GM23338 (cell line): ENCODE data around the gene NPHP4. TPM values are rescaled to one million over a fixed set of nuclear protein-coding genes. Genes with fewer than 3 reads are reported as not detected.

Source experiments
- ATAC-seq: fragments of 200-7000 bp; cut with Tn5 transposase; 3 replicates; pipeline ENCODE4 v1.9.1; 2020
- DNase-seq: peaks from one replicate; pipeline ENCODE4 v3.0.0-alpha.2; 2015; ENCODE audit warnings: low spot score
- H2AFZ ChIP-seq: fragments of 200-600 bp; sonication (generic); 2 replicates; pipeline ENCODE4 v1.8.0; 2016; ENCODE audit warnings: antibody characterized with exemption, mild to moderate bottlenecking, moderate library complexity
- H3F3A ChIP-seq: fragments of 200-600 bp; sonication (generic); replicated peaks from 2 replicates; pipeline ENCODE4 v1.8.0; 2017; ENCODE audit warnings: antibody characterized with exemption, mixed run types, low read depth
- H3K27ac ChIP-seq: fragments of 200-600 bp; sonication (generic); 2 replicates; pipeline ENCODE4 v1.6.1; 2016; ENCODE audit warnings: low read depth
- H3K27me3 ChIP-seq: fragments of 200-600 bp; sonication (generic); 2 replicates; pipeline ENCODE4 v1.8.0; 2016; ENCODE audit warnings: mild to moderate bottlenecking, mixed run types, moderate library complexity; ENCODE audit not compliant: insufficient read depth
- H3K36me3 ChIP-seq: fragments of 200-600 bp; sonication (generic); 2 replicates; pipeline ENCODE4 v1.8.0; 2016; ENCODE audit warnings: mild to moderate bottlenecking; ENCODE audit not compliant: insufficient read depth
- H3K4me1 ChIP-seq: fragments of 200-600 bp; sonication (generic); 2 replicates; pipeline ENCODE4 v1.8.0; 2016; ENCODE audit warnings: mild to moderate bottlenecking, moderate library complexity; ENCODE audit not compliant: insufficient read depth
- H3K4me2 ChIP-seq: fragments of 200-600 bp; sonication (generic); 2 replicates; pipeline ENCODE4 v1.7.1; 2017; ENCODE audit warnings: mixed run types
- H3K4me3 ChIP-seq: fragments of 200-600 bp; sonication (generic); 2 replicates; pipeline ENCODE4 v1.6.1; 2016; ENCODE audit warnings: mixed run types
- H3K79me2 ChIP-seq: fragments of 200-600 bp; sonication (generic); replicated peaks from 2 replicates; pipeline ENCODE4 v1.8.0; 2017; ENCODE audit warnings: mild to moderate bottlenecking; ENCODE audit not compliant: insufficient read depth
- H3K9me2 ChIP-seq: fragments of 200-600 bp; sonication (generic); 2 replicates; pipeline ENCODE4 v1.8.0; 2017; ENCODE audit not compliant: insufficient read depth
- H4K20me1 ChIP-seq: fragments of 200-600 bp; sonication (generic); replicated peaks from 2 replicates; pipeline ENCODE4 v1.8.0; 2017; ENCODE audit warnings: mild to moderate bottlenecking; ENCODE audit not compliant: insufficient read depth
- H3K27ac Mint-ChIP-seq: 2 replicates; pipeline ENCODE4 v1.8.0; 2020; ENCODE audit warnings: inconsistent platforms, mild to moderate bottlenecking, moderate library complexity, mixed read lengths
- H3K27me3 Mint-ChIP-seq: 3 replicates; pipeline ENCODE4 v1.8.0; 2022; ENCODE audit warnings: low read depth, mild to moderate bottlenecking, moderate library complexity, mixed read lengths, inconsistent platforms; ENCODE audit not compliant: insufficient read depth, poor library complexity
- H3K36me3 Mint-ChIP-seq: 3 replicates; pipeline ENCODE4 v1.8.0; 2021; ENCODE audit warnings: low read depth, mild to moderate bottlenecking, inconsistent platforms, moderate library complexity, mixed read lengths
- H3K4me1 Mint-ChIP-seq: 3 replicates; pipeline ENCODE4 v1.8.0; 2020; ENCODE audit warnings: mild to moderate bottlenecking, inconsistent platforms, mixed read lengths
- H3K4me3 Mint-ChIP-seq: 3 replicates; pipeline ENCODE4 v1.8.0; 2021; ENCODE audit warnings: moderate library complexity, mild to moderate bottlenecking, inconsistent platforms, mixed read lengths
- H3K9me3 Mint-ChIP-seq: 3 replicates; pipeline ENCODE4 v1.8.0; 2020; ENCODE audit warnings: moderate library complexity, mild to moderate bottlenecking, inconsistent platforms, mixed read lengths
- CREB1 ChIP-seq: fragments of 250-450 bp; sonication (Bioruptor Pico); IDR thresholded peaks from 2 replicates; pipeline ENCODE4 v1.5.0; 2020; ENCODE audit warnings: low read depth, mild to moderate bottlenecking, moderate library complexity
- EZH2 ChIP-seq: fragments of 200-600 bp; sonication (generic); IDR thresholded peaks from one replicate; pipeline ENCODE4 v1.8.0; 2017; ENCODE audit warnings: antibody characterized with exemption, mild to moderate bottlenecking, low read depth; ENCODE audit not compliant: unreplicated experiment
- EZH2phosphoT487 ChIP-seq: fragments of 200-600 bp; sonication (generic); IDR thresholded peaks from one replicate; pipeline ENCODE4 v1.8.1; 2018; ENCODE audit warnings: antibody characterized with exemption; ENCODE audit not compliant: unreplicated experiment
- JUNB ChIP-seq: IDR thresholded peaks from one replicate; pipeline ENCODE4 v1.6.1; 2016; ENCODE audit warnings: antibody characterized with exemption; ENCODE audit not compliant: unreplicated experiment
- NANOG ChIP-seq: IDR thresholded peaks from 2 replicates; pipeline ENCODE4 v1.6.1; 2016; ENCODE audit warnings: antibody characterized with exemption, borderline replicate concordance
- STAT1 ChIP-seq: IDR thresholded peaks from one replicate; pipeline ENCODE4 v1.6.1; 2016; ENCODE audit warnings: antibody characterized with exemption; ENCODE audit not compliant: unreplicated experiment
- ZNF114 ChIP-seq: fragments of 250-450 bp; sonication (Bioruptor Pico); IDR thresholded peaks from 2 replicates; pipeline ENCODE4 v1.5.0; 2020; ENCODE audit warnings: mild to moderate bottlenecking, moderate library complexity
- polyA plus RNA-seq: library from polyadenylated mRNA; unstranded; fragments of >200 nt; fragmentation: Nextera tagmentation; extraction: Ambion mirVana; gene quantifications from 2 replicates; pipeline ENCODE4 v1.2.1, GENCODE V29; 2016
- total RNA-seq: library from RNA; depleted of rRNA; stranded (reverse); fragments of >200 nt; shearing (Covaris generic); gene quantifications from 2 replicates; pipeline ENCODE4 v1.2.3, GENCODE V29; 2014
- TF ChIP-seq, protein P1 (sequence below): fragments of 250-450 bp; sonication (Bioruptor Pico); IDR thresholded peaks from 2 replicates; pipeline ENCODE4 v1.5.0; 2020; ENCODE audit warnings: mild to moderate bottlenecking, moderate library complexity
- TF ChIP-seq, protein P2 (sequence below), 2 experiments: fragments of 200-600 bp in 1 of 2; sonication (generic) in 1 of 2; conservative IDR thresholded peaks; 2 replicates each; pipeline versions ENCODE4 v1.5.1 to v1.6.1; 2016 to 2017; ENCODE audit warnings: antibody characterized with exemption in 2 of 2, low read depth in 2 of 2, mild to moderate bottlenecking in 2 of 2, moderate library complexity in 1 of 2

The NPHP4 gene
- total and polyA plus RNA-seq, 2 experiments from 2014 or later = 2.5 to 12.4 TPM

DNA sequence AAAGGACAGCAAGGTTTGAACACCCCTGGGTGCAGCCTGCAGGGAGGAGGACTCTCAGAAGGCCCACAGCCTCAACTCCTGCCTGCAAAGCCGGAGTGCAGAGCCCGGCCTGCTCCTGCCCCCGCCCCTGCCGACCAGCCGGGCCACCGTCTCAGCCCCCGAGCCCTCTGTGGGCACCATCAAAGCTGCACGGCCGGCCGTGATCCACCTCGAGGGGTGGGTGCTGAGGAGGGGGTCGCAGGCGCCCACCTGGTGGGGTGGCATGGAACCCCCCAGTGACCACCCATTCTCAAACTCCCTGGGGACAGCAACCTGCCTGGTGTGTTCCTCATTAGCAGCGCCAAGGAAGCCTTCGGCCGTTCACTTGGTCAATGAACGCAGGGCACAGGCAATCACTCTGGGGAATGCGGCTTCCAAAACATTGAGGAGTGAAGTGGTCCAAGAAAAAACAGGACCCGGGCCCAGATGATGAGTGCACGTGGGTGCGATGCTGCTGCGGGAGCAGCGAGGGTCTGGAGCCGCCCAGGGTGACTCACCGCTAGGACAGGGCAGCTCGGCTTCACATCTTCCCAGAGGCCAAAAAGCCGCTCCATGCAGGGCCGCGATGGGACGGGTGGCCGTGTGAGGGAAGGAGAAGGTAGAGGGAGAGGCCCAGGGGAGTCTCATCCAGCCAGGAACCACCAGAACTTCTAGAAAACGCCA lies 157.6 kb downstream of the NPHP4 start (continued):
- TF ChIP-seq, protein P1, sequence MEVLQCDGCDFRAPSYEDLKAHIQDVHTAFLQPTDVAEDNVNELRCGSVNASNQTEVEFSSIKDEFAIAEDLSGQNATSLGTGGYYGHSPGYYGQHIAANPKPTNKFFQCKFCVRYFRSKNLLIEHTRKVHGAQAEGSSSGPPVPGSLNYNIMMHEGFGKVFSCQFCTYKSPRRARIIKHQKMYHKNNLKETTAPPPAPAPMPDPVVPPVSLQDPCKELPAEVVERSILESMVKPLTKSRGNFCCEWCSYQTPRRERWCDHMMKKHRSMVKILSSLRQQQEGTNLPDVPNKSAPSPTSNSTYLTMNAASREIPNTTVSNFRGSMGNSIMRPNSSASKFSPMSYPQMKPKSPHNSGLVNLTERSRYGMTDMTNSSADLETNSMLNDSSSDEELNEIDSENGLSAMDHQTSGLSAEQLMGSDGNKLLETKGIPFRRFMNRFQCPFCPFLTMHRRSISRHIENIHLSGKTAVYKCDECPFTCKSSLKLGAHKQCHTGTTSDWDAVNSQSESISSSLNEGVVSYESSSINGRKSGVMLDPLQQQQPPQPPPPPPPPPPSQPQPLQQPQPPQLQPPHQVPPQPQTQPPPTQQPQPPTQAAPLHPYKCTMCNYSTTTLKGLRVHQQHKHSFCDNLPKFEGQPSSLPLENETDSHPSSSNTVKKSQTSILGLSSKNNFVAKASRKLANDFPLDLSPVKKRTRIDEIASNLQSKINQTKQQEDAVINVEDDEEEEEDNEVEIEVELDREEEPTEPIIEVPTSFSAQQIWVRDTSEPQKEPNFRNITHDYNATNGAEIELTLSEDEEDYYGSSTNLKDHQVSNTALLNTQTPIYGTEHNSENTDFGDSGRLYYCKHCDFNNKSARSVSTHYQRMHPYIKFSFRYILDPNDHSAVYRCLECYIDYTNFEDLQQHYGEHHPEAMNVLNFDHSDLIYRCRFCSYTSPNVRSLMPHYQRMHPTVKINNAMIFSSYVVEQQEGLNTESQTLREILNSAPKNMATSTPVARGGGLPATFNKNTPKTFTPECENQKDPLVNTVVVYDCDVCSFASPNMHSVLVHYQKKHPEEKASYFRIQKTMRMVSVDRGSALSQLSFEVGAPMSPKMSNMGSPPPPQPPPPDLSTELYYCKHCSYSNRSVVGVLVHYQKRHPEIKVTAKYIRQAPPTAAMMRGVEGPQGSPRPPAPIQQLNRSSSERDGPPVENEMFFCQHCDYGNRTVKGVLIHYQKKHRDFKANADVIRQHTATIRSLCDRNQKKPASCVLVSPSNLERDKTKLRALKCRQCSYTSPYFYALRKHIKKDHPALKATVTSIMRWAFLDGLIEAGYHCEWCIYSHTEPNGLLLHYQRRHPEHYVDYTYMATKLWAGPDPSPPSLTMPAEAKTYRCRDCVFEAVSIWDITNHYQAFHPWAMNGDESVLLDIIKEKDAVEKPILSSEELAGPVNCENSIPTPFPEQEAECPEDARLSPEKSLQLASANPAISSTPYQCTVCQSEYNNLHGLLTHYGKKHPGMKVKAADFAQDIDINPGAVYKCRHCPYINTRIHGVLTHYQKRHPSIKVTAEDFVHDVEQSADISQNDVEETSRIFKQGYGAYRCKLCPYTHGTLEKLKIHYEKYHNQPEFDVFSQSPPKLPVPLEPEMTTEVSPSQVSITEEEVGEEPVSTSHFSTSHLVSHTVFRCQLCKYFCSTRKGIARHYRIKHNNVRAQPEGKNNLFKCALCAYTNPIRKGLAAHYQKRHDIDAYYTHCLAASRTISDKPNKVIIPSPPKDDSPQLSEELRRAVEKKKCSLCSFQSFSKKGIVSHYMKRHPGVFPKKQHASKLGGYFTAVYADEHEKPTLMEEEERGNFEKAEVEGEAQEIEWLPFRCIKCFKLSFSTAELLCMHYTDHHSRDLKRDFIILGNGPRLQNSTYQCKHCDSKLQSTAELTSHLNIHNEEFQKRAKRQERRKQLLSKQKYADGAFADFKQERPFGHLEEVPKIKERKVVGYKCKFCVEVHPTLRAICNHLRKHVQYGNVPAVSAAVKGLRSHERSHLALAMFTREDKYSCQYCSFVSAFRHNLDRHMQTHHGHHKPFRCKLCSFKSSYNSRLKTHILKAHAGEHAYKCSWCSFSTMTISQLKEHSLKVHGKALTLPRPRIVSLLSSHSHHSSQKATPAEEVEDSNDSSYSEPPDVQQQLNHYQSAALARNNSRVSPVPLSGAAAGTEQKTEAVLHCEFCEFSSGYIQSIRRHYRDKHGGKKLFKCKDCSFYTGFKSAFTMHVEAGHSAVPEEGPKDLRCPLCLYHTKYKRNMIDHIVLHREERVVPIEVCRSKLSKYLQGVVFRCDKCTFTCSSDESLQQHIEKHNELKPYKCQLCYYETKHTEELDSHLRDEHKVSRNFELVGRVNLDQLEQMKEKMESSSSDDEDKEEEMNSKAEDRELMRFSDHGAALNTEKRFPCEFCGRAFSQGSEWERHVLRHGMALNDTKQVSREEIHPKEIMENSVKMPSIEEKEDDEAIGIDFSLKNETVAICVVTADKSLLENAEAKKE (CRISPR knock-in tag) = no peak
- TF ChIP-seq EZH2 (no peak), STAT1 (no peak), CREB1 (no peak)
- TF ChIP-seq, protein P2, sequence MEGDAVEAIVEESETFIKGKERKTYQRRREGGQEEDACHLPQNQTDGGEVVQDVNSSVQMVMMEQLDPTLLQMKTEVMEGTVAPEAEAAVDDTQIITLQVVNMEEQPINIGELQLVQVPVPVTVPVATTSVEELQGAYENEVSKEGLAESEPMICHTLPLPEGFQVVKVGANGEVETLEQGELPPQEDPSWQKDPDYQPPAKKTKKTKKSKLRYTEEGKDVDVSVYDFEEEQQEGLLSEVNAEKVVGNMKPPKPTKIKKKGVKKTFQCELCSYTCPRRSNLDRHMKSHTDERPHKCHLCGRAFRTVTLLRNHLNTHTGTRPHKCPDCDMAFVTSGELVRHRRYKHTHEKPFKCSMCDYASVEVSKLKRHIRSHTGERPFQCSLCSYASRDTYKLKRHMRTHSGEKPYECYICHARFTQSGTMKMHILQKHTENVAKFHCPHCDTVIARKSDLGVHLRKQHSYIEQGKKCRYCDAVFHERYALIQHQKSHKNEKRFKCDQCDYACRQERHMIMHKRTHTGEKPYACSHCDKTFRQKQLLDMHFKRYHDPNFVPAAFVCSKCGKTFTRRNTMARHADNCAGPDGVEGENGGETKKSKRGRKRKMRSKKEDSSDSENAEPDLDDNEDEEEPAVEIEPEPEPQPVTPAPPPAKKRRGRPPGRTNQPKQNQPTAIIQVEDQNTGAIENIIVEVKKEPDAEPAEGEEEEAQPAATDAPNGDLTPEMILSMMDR (conservative IDR thresholded peaks at IDR 0.05; ENCODE audit: low read depth in 2 of 2) = no peak

DNA sequence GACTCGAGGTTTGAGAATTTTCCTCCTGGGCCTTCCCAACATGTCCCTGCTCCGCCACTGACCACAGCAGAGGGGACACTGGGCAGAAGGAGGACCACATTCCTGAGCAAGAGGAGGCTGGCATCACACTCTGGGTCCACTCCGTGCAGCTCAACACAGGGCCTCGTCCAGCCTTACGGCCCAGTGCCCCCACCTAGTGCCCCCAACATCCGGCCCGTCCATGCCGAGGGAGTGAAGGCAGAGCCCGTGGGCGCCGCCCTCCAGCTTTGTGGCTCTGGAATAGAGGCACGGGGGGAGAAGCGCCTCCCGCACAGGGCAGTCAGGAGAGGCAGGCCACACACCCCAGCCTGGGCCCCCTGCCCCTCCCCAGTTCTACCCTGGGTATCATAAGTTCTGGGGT lies 158.3 kb downstream of the NPHP4 start:
- Histone ChIP-seq H3K4me3 (no peak overlapping the region), H3K79me2 (no peaks in the 10 kb centered on the region), H2AFZ (no peak overlapping the region), H3K36me3 (no peaks in the 10 kb centered on the region), H4K20me1 (no peaks in the 10 kb centered on the region), H3K9me2 (no peaks in the 10 kb centered on the region), H3K4me1 (peaks cover 5% of the 10 kb centered on the region), H3K27me3 (no peaks in the 10 kb centered on the region), H3F3A (no peaks in the 10 kb centered on the region), H3K4me2 (no peak overlapping the region), H3K27ac (no peak overlapping the region)
- Mint-ChIP-seq H3K27ac (no peak overlapping the region), H3K27me3 (peaks cover 23% of the 10 kb centered on the region), H3K36me3 (peaks cover 5% of the 10 kb centered on the region), H3K4me3 (no peak overlapping the region), H3K9me3 (peaks cover 6% of the 10 kb centered on the region; the same call in 2 of the 3 replicates), H3K4me1 (peaks cover 29% of the 10 kb centered on the region)
- no peak for DNase-seq
- ATAC-seq = no peak
- TF ChIP-seq EZH2phosphoT487 (no peak), JUNB (no peak), CREB1 (no peak), NANOG (no peak), ZNF114 (CRISPR knock-in tag) (no peak)
